Spleen (tissue), 7 donors: ENCODE results near the gene SLC22A12.
A peak's percentile ranks its signal among the peaks of the same experiment; 100 is the strongest.

Experiments
- POLR2A ChIP-seq, 3 donors: fragments of 450-650 bp; IDR thresholded peaks; one replicate each; pipeline ENCODE4 v1.5.1; 2017; ENCODE audit warnings: antibody characterized with exemption in 3 of 3, mild to moderate bottlenecking in 1 of 3
- POLR2AphosphoS5 ChIP-seq, 3 donors: sonication (generic); formaldehyde crosslinking; IDR thresholded peaks; one replicate each; pipeline ENCODE4 v1.5.1; 2017; ENCODE audit warnings: antibody characterized with exemption in 3 of 3
- TF ChIP-seq, protein P1 (sequence below), 11 experiments: fragments of 200-600 bp in 7 of 11; fragments of 450-650 bp in 4 of 11; sonication (generic) in 4 of 11; IDR thresholded peaks in 8 of 11; conservative IDR thresholded peaks in 3 of 11; 1 replicate in 7 of 11; 2 replicates in 4 of 11; pipeline versions ENCODE4 v1.4.0 to v1.8.0; 2016 to 2021; ENCODE audit warnings: antibody characterized with exemption in 11 of 11, inconsistent platforms in 4 of 11, mild to moderate bottlenecking in 1 of 11
- donor health status: DM: no; HTN: no; CAD: no; lungs with moderate emphysema.
- donor health status: DM: no; HTN: no; CAD: no.
- donor health status: DM: no; HTN: no; CAD: no.

DNA sequence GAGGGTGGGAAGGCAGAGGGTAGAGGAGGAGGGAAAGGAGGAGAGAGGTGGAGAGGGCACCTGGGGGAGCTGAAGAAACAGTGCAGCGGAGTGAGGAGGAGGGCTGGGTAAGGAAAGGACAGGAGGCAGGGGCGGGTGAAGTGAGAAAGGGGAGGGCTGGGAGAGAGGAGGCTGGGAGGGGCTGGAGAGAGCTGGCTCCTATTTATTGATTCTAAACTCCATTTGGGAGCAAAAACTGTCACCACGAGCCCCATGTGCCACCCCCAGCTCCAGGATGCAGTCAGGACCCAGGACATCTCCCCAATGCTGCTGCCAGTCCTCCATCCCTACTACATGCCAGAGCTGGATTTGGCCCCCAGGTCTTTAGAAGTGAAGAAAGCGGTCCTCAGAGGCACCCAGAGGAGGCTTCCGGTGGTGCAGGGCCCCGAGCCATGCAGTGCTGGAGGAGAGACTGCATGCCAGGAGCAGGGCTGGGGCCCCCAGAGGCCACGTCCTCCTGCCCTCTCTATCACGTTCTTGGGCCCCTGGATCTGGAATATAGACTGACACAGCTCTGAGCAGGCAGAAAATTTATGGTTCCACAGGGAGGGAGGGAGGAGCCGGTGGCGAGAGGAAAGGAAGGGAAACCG is 53.7 kb downstream of the SLC22A12 start:
- TF ChIP-seq POLR2A (IDR thresholded peaks at IDR 0.05) (no peak), POLR2AphosphoS5 (IDR thresholded peaks at IDR 0.05) (no peak)
- TF ChIP-seq, protein P1, sequence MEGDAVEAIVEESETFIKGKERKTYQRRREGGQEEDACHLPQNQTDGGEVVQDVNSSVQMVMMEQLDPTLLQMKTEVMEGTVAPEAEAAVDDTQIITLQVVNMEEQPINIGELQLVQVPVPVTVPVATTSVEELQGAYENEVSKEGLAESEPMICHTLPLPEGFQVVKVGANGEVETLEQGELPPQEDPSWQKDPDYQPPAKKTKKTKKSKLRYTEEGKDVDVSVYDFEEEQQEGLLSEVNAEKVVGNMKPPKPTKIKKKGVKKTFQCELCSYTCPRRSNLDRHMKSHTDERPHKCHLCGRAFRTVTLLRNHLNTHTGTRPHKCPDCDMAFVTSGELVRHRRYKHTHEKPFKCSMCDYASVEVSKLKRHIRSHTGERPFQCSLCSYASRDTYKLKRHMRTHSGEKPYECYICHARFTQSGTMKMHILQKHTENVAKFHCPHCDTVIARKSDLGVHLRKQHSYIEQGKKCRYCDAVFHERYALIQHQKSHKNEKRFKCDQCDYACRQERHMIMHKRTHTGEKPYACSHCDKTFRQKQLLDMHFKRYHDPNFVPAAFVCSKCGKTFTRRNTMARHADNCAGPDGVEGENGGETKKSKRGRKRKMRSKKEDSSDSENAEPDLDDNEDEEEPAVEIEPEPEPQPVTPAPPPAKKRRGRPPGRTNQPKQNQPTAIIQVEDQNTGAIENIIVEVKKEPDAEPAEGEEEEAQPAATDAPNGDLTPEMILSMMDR (IDR thresholded peaks at IDR 0.05 in 8 of 11, conservative IDR thresholded peaks at IDR 0.05 in 3 of 11): peak in 2 of 11 experiments; percentile 13 to 38
